Natural killer cell (primary cell): ENCODE data around the gene JADE2. TPM values are rescaled to one million over a fixed set of nuclear protein-coding genes. Genes with fewer than 3 reads are reported as not detected.

Experiments
- ATAC-seq, 3 donors: fragments of 150-1000 bp in 2 of 3; fragments of 200-7000 bp in 1 of 3; cut with Tn5 transposase; 1 replicate in 1 of 3; 2 replicates in 2 of 3; pipeline ENCODE4 v1.10.0; 2021; ENCODE audit warnings: mild to moderate bottlenecking in 2 of 3, moderate library complexity in 2 of 3
- DNase-seq, 2 donors: peaks; one replicate each; pipeline versions ENCODE4 v3.0.0 to v3.0.0-alpha.2; 2013 to 2021; ENCODE audit warnings: mixed read lengths in 1 of 2
- H3K27ac ChIP-seq: one replicate; pipeline ENCODE4 v1.5.1; 2013; ENCODE audit warnings: mild to moderate bottlenecking, low read length
- H3K27me3 ChIP-seq: one replicate; pipeline ENCODE4 v1.6.1; 2013; ENCODE audit warnings: low read length; ENCODE audit not compliant: control insufficient read depth, insufficient read depth
- H3K36me3 ChIP-seq: one replicate; pipeline ENCODE4 v1.6.1; 2013; ENCODE audit warnings: low read length; ENCODE audit not compliant: control insufficient read depth, insufficient read depth
- H3K4me1 ChIP-seq: one replicate; pipeline ENCODE4 v1.6.1; 2013; ENCODE audit warnings: low read length; ENCODE audit not compliant: control insufficient read depth, insufficient read depth
- H3K4me3 ChIP-seq: one replicate; pipeline ENCODE4 v1.5.1; 2013; ENCODE audit warnings: low read length
- H3K9me3 ChIP-seq: one replicate; pipeline ENCODE4 v1.6.1; 2013; ENCODE audit warnings: low read length; ENCODE audit not compliant: control insufficient read depth, insufficient read depth
- H3K27ac Mint-ChIP-seq, 2 donors: one replicate each; pipeline ENCODE4 v1.8.0; 2022; ENCODE audit warnings: mild to moderate bottlenecking in 2 of 2, mixed read lengths in 2 of 2, moderate library complexity in 1 of 2
- H3K27me3 Mint-ChIP-seq, 2 donors: one replicate each; pipeline ENCODE4 v1.8.0; 2022; ENCODE audit warnings: low read depth in 2 of 2, mixed read lengths in 2 of 2
- H3K36me3 Mint-ChIP-seq: one replicate; pipeline ENCODE4 v1.8.0; 2022; ENCODE audit warnings: mixed read lengths
- H3K4me1 Mint-ChIP-seq, 2 donors: one replicate each; pipeline ENCODE4 v1.8.0; 2022; ENCODE audit warnings: mixed read lengths in 2 of 2
- H3K4me3 Mint-ChIP-seq: one replicate; pipeline ENCODE4 v1.8.0; 2022; ENCODE audit warnings: mild to moderate bottlenecking, moderate library complexity, mixed read lengths
- H3K9me3 Mint-ChIP-seq, 2 donors: one replicate each; pipeline ENCODE4 v1.8.0; 2022; ENCODE audit warnings: mixed read lengths in 2 of 2
- CTCF ChIP-seq: fragments of 200-600 bp; IDR thresholded peaks from one replicate; pipeline ENCODE4 v1.8.0; 2022; ENCODE audit warnings: antibody characterized with exemption
- WGBS: methylation state at CpG from one replicate; pipeline ENCODE4 v1.1.7; 2013; ENCODE audit warnings: missing lambda C conversion rate; ENCODE audit not compliant: insufficient coverage; 5-methylcytosine and 5-hydroxymethylcytosine counted together
- intact Hi-C: fragments of 100-400 bp; cut with micrococcal nuclease; formaldehyde crosslinking; loops from one replicate; pipeline ENCODE4 v1.14.2; 2022
- total RNA-seq, 4 donors: library from RNA; stranded (reverse); fragments of 120-200 nt in 1 of 4; gene quantifications; one replicate each; pipeline versions ENCODE4 v1.2.3 to v1.2.4, GENCODE V29; 2013 to 2022

Gene JADE2
- total RNA-seq, 3 donors from 2014 or later (not counting 1 experiment from before 2014, with no cell fraction given) = 130 to 174 (median 173) TPM

- no peaks in the 10 kb centered on the region for H3K27me3 Mint-ChIP-seq
- Histone ChIP-seq H3K36me3 (peaks cover 54% of the 10 kb centered on the region), H3K27me3 (no peaks in the 10 kb centered on the region), H3K9me3 (no peaks in the 10 kb centered on the region), H3K4me3 (no peak overlapping the region), H3K4me1 (peaks cover 67% of the 10 kb centered on the region), H3K27ac (no peak overlapping the region)
- no peak for ATAC-seq
- H3K4me1 Mint-ChIP-seq = peaks cover 51 to 53% of the 10 kb centered on the region in 2 donors
- DNase-seq = no peak
- no peak overlapping the region for H3K27ac Mint-ChIP-seq
- no peak for TF ChIP-seq CTCF
- H3K36me3 Mint-ChIP-seq = peaks cover 5% of the 10 kb centered on the region
- no peak overlapping the region for H3K4me3 Mint-ChIP-seq
- intact Hi-C loops = no loop called here
- H3K9me3 Mint-ChIP-seq = no peaks in the 10 kb centered on the region
- WGBS = 93% methylated on average over 1 of the region's 2 CpGs
These were observed 14.3 kb downstream of the JADE2 start for GRCh38 chr5:134539732-134540131.

GRCh38 chr5:134540747-134541733 lies 15.6 kb downstream of the JADE2 start:
- 82% methylated on average over 15 of the region's 15 CpGs for WGBS
- H3K36me3 Mint-ChIP-seq = peaks cover 5% of the 10 kb centered on the region
- Histone ChIP-seq H3K36me3 (peaks cover 56% of the 10 kb centered on the region), H3K27ac (peak overlapping the region; percentile 26), H3K9me3 (no peaks in the 10 kb centered on the region), H3K4me1 (peaks cover 67% of the 10 kb centered on the region), H3K27me3 (no peaks in the 10 kb centered on the region), H3K4me3 (no peak overlapping the region)
- H3K4me3 Mint-ChIP-seq = no peak overlapping the region
- DNase-seq = no peak
- ATAC-seq = no peak
- H3K9me3 Mint-ChIP-seq = no peaks in the 10 kb centered on the region
- no peak for TF ChIP-seq CTCF
- H3K4me1 Mint-ChIP-seq = peaks cover 47 to 53% of the 10 kb centered on the region in 2 donors
- no peaks in the 10 kb centered on the region for H3K27me3 Mint-ChIP-seq
- no peak overlapping the region for H3K27ac Mint-ChIP-seq
- intact Hi-C loops = no loop called here

GRCh38 chr5:134541736-134542376 lies 16.4 kb downstream of the JADE2 start:
- Mint-ChIP-seq H3K36me3 (peaks cover 5% of the 10 kb centered on the region), H3K4me3 (no peak overlapping the region), H3K4me1 (peaks cover 39 to 46% of the 10 kb centered on the region in 2 donors), H3K9me3 (no peaks in the 10 kb centered on the region), H3K27me3 (no peaks in the 10 kb centered on the region), H3K27ac (peak overlapping the region; percentile 26 to 29)
- ATAC-seq = no peak
- TF ChIP-seq CTCF = no peak
- H3K9me3 ChIP-seq = no peaks in the 10 kb centered on the region
- intact Hi-C loops = no loop called here
- peaks cover 55% of the 10 kb centered on the region for H3K36me3 ChIP-seq
- no peak overlapping the region for H3K27ac ChIP-seq
- 100% methylated on average over 4 of the region's 4 CpGs for WGBS
- H3K4me1 ChIP-seq = peaks cover 62% of the 10 kb centered on the region
- DNase-seq = peak in 1 of 2 donors; percentile 33
- no peaks in the 10 kb centered on the region for H3K27me3 ChIP-seq
- no peak overlapping the region for H3K4me3 ChIP-seq
